Limb (tissue), 2 donors: Measurements from ENCODE around the gene PTPRM.
A peak's percentile ranks its signal among the peaks of the same experiment; 100 is the strongest.

Experiments used
- DNase-seq, 2 donors: peaks; one replicate each; pipeline ENCODE4 v3.0.0-alpha.2; 2016; ENCODE audit errors: extremely low spot score in 2 of 2

The PTPRM gene

GRCh38 chr18:7598167-7599047 is 31.3 kb downstream of the PTPRM start:
- no peak for DNase-seq

- DNase-seq: no peak
Observed at GRCh38 chr18:7600036-7600435, 32.9 kb downstream of the PTPRM start.

- DNase-seq: no peak
Observed at GRCh38 chr18:7600528-7601245, 33.6 kb downstream of the PTPRM start.

GRCh38 chr18:7601246-7601615 is 34.1 kb downstream of the PTPRM start:
- DNase-seq: no peak

- DNase-seq: no peak
Observed at GRCh38 chr18:7601936-7602335, 34.8 kb downstream of the PTPRM start.

GRCh38 chr18:7603259-7604000 is 36.3 kb downstream of the PTPRM start:
- no peak for DNase-seq

GRCh38 chr18:7604361-7604760 is 37.2 kb downstream of the PTPRM start:
- DNase-seq: peak in 1 of 2 donors; percentile 15

- DNase-seq: no peak
Observed at GRCh38 chr18:7605705-7606104, 38.6 kb downstream of the PTPRM start.

GRCh38 chr18:7607540-7608173 is 40.5 kb downstream of the PTPRM start:
- DNase-seq: no peak

GRCh38 chr18:7608174-7608550 is 41.0 kb downstream of the PTPRM start:
- DNase-seq: no peak

- DNase-seq: peak in 1 of 2 donors; percentile 37
Observed at GRCh38 chr18:7608781-7609201, 41.7 kb downstream of the PTPRM start.

- DNase-seq: no peak
Observed at GRCh38 chr18:7609617-7610016, 42.5 kb downstream of the PTPRM start.

- no peak for DNase-seq
Observed at GRCh38 chr18:7614042-7614441, 46.9 kb downstream of the PTPRM start.

GRCh38 chr18:7615840-7616239 is 48.7 kb downstream of the PTPRM start:
- DNase-seq: no peak

- no peak for DNase-seq
Observed at GRCh38 chr18:7616661-7617060, 49.5 kb downstream of the PTPRM start.

- DNase-seq: peak; percentile 49 to 59
Observed at GRCh38 chr18:7617738-7618422, 50.8 kb downstream of the PTPRM start.

- DNase-seq: no peak
Observed at GRCh38 chr18:7618891-7619442, 51.9 kb downstream of the PTPRM start.

- DNase-seq: no peak
Observed at GRCh38 chr18:7619676-7620075, 52.6 kb downstream of the PTPRM start.

GRCh38 chr18:7622721-7623120 is 55.6 kb downstream of the PTPRM start:
- no peak for DNase-seq

GRCh38 chr18:7623681-7624080 is 56.6 kb downstream of the PTPRM start:
- DNase-seq: no peak

GRCh38 chr18:7624697-7625096 is 57.6 kb downstream of the PTPRM start:
- DNase-seq: no peak
